Activated gamma-delta T cell treated with anti-CD3 and anti-CD28 coated beads, Interleukin-2, amount 50 U/mL, for 16 hours (primary cell): ENCODE measurements around the gene IMP4.
"Not testable (repeated sequence)": the region's sequence is repeated elsewhere in the genome, so short reads cannot be mapped to it uniquely, and the experiment has no call there.

ENCODE experiments used
- DNase-seq: peaks from one replicate; pipeline ENCODE4 v3.0.0-alpha.2; 2020; ENCODE audit warnings: low read depth

Gene IMP4, protein sequence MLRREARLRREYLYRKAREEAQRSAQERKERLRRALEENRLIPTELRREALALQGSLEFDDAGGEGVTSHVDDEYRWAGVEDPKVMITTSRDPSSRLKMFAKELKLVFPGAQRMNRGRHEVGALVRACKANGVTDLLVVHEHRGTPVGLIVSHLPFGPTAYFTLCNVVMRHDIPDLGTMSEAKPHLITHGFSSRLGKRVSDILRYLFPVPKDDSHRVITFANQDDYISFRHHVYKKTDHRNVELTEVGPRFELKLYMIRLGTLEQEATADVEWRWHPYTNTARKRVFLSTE

GRCh38 chr2:130342533-130343275 is at the start of gene IMP4:
TSS of gene IMP4 (plus strand) at chr2:130342897. CDS start at chr2:130342933, 36 bp downstream.
- DNase-seq: peak; percentile 91

GRCh38 chr2:130300258-130300969 is 42.3 kb upstream of the IMP4 start:
- DNase-seq: no peak

- DNase-seq: no peak
Observed at GRCh38 chr2:130300970-130301348, 41.7 kb upstream of the IMP4 start.

DNA sequence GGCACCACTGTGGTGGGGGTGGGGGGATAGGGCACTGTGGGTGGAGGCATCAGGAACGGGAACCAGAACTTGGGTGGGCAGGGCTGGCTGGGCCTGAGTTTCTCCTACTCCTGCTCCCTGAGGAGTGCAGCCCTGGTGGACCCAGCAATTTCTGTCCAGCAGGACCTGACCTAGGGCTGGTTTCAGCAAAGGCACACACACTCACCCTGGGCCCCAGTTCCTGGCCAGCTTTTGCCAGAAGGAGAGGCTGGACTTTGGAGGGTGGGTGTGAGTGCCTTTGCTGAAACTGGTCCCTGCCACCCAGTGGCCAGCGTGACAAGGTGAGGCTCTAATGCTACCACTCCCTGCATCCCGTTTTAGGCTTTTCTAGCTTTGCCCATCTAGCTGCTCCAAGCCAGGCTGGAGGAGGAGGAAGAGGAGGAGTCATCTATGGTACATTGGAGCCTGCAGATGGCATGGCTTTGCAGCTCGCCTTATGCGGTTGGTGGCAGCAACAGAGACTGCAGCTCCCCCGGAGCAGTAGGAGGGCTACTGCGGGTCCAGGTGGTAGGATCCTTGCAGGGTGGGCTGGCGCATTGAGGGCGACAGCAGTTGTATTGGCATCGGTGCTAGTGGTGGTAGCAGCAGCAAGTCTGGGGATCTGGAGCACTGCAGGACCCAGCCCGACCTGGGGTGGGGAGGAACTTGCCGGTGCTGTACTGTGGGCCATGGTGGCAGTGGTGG is 40.4 kb upstream of the IMP4 start:
- DNase-seq: no peak

DNA sequence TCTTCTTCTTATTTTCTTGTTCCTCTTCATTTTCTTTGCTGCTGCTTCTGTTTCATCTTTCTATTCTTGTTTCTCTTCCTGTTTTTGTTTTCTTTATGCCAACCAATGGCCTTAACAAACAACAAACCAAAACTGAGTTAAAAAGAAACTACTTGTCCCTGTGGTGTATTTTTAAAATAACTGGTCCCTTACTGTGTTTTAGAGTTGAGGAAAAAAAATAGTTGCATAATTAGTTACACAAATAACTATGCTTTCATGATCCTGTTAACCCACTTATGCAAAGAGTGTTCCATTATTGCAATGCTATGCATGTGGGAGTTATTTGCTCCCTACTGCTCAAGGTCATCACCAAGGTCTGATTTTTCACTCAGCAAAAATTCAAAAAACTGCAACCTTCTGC is 39.5 kb upstream of the IMP4 start:
- DNase-seq: no peak

- no peak for DNase-seq
Observed at GRCh38 chr2:130304726-130305125, 38.0 kb upstream of the IMP4 start.

GRCh38 chr2:130307850-130308249 is 34.8 kb upstream of the IMP4 start:
- DNase-seq: no peak

DNA sequence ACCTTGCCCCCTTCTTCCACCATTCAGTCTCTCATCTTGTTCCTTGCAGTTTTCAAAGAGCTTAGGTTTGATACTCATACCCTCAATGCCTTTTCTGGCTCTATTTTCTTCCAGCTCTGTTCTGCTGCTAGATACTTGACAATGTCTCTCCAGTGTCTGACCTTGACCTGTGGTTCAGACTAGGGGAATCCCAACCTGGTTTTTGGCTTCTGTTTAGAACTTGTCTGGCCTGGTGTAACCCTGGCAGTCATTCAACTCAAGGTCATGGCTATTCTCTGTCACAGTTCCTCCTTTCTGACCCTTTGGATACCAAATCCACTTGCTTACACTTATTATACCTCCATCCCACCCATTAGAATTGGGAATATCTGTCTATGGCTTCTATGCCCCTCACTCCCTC is 31.8 kb upstream of the IMP4 start:
- DNase-seq: no peak

DNA sequence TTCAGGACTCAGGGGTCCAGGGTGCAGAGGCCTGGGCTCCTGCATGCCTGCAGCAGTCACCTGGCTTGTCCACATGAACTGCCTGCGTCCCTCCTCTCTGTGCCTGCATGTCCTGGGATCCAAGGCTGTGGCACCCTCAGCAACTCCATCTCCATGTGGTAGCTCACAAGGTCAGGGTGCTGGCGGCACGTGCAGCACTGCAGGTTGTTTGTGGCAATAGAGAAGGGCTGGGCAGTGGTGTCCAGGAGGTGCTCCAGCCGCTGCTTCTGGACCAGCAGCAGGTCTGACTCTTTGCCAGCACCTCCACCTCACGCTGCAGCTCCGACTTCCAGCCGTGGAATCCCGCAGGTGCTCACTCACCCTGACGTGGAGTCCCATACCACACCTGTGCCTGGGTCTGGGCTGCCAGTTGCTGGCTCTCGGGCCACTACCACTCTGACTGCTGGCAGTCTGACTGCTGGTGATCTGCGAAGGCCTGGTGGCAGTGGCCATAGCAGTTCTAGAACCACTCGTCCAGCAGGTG is 28.8 kb upstream of the IMP4 start:
- no peak for DNase-seq

DNA sequence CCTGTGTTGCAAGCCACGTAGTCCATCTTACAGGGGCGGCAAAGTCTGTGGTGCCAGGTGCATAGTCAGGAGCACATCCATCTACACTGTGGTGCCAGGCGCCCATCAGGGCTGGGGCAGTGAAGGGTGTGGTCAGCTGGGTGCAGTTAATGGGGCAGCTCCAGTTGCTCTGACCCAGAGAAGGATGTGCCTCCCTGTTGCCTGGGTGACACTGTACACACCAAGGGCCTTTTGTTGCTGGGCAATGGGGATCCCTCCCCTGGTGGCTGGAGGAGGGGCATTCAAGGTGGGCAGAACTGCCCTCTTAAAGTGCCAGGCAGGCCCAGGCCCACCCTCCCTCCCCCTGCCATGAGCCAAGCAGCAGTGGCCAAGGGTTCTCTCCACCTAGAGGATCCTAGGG is 28.3 kb upstream of the IMP4 start:
- DNase-seq: no peak

DNA sequence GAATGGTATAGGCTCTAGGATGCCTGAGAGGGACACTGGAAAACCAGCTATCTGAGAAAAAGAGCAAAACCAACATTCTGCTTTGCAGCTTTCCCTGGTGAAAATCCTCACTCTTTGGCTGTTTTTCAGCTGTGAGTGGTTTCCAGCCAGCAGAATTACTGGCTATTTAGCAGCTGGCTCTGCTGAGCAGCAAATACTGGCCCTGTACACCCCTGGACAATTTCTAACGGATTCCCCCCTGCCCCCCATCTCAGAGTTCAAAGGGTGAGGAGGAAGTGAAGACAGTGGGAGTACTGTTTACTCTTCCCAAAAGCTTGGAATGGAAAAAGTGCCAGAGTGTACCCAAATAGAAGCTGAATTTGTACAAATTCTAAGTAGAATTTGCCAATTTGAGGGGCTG is 26.1 kb upstream of the IMP4 start:
- DNase-seq: no peak

DNA sequence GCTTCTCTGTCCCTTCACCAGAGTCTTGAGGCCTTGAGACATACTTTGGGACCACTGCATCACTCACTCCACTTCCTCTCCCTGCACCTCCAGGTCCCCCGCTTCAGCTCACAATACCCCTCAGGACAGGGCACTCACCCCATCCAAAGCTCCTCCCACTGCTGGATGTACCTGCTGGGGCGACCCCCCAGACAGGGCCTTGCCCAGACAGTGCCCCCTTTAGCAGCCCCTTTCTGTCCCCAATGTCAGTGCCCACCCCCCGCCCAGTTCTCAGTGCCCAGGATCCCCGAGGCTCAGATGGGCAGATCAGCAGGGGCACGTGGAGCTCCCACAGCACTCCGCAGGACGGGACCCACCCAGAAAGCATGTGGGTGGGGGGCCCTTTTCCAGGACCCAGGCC is 23.8 kb upstream of the IMP4 start:
- no peak for DNase-seq

DNA sequence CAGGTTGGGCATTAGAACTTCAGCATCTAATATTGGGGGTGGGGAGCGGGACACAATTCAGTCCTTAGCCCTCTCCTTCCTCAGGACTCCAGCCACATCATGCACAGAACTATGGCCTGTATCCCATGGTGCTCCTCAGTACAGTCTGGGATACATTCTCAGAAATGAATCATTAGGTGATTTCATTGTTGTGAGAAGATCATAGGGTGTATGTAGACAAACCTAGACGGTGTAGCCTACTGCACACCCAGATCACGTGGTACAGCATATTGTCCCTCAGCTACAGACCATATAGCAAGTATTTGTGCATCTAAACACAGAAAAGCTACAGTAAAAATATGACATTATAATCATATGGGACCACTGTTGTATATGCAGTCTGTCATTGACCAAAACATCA is 23.2 kb upstream of the IMP4 start:
- DNase-seq: no peak

DNA sequence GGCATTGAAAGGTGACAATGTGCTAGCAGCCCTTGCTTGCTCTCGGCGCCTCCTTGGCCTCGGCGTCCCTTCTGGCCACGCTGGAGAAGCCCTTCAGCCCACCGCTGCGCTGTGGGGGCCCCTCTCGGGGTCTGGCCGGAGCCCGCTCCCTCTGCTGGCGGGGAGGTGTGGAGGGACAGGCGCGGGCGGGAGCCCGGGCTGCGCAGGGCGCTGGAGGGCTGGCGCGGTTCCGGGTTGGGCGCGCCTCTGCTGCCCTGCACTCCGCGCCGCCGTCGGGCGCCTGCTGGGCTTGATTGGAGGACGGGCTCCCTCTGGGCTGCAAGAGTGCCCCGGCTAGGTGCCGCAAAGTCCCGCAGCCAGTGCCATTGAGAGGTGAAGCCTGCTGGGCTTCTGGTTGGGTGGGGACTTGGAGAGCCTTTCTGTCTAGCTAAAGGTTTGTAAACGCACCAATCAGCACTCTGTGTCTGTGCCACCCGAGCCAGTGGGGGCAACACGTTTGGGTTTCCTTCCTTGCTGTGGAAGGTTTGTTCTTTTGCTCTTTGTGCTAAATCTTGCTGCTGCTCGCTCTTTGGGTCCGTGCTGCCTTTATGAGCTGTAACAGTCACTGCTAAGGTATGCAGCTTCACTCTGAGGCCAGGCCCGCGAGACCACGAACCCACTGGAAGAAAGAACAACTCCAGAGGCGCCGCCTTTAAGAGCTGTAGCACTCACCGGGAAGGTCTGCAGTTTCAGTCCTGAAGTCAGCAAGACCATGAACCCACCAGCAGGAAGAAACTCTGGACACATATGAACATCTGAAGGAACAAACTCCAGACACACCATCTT is 14.8 kb upstream of the IMP4 start:
- no peak for DNase-seq

DNA sequence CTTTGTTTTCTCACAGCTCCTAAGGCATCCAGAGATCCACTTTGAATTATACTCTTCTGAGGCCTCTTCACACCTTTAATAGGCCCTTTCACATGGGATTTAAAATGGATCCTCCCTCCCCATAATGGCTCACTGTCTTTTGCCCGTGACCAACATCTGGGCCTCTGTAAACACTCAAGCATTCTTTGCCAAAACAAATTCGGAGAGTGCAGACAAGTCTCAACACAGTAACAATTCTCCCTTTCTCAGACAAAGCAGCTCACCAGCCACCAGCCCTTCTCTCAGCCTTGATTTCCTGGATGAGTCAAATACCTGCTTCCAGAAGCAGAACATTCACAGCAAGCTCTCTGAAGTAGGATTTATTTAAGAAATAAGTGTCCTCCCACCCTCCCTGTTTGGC is 14.0 kb upstream of the IMP4 start:
- no peak for DNase-seq

- peak; percentile 53 for DNase-seq
Observed at GRCh38 chr2:130332271-130333073, 10.2 kb upstream of the IMP4 start.

DNA sequence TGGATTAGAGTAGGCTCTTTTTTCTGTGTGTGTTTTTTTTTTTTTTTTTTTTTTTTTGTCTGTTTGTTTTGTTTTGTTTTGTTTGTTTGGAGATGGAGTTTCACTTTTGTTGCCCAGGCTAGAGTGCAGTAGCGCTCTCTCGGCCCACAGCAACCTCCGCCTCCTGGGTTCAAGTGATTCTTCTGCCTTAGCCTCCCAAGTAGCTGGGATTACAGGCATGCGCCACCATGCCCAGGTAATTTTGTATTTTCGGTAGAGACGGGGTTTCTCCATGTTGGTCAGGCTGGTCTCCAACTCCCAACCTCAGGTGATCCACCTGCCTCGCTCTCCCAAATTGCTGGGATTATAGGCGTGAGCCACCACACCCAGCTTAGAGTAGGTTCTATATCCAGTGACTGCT is 9.4 kb upstream of the IMP4 start:
- not testable (repeated sequence) for DNase-seq

DNA sequence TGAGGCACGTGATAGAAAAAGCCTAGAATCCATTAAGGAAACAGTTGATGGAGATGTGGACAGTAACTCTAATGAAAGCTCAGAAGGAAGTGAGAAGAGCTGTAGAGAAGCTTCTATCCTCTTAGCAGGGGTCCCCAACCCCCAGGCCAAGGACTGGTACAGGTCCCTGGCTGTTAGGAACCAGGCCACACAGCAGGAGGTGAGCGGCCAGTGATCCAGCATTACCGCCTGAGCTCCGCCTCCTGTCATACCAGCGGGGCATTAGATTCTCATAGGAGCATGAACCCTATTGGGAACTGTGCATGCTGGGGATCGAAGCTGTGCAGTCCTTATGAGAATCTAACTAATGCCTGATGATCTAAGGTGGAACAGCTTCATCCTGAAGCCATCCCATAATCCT is 8.7 kb upstream of the IMP4 start:
- no peak for DNase-seq

DNA sequence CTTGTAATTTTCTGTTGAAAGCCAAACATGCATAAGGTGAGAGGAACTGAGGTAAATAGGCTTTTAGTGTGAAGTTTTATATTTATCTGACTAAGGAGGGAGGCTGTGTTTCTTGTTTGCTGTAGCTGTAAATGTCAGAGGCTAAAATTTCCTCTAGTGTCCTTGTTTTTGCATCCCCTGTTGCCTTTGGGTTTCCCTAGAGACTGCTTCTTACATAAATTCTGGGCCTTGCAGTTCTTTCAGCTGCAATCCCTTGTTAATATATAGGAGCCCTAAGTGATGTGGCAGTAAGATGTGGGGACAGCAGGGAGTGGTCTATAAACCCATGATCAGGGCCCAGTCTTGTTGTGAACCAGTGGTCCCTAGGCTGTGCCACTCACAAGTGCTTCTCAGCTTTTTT is 7.5 kb upstream of the IMP4 start:
- no peak for DNase-seq

DNA sequence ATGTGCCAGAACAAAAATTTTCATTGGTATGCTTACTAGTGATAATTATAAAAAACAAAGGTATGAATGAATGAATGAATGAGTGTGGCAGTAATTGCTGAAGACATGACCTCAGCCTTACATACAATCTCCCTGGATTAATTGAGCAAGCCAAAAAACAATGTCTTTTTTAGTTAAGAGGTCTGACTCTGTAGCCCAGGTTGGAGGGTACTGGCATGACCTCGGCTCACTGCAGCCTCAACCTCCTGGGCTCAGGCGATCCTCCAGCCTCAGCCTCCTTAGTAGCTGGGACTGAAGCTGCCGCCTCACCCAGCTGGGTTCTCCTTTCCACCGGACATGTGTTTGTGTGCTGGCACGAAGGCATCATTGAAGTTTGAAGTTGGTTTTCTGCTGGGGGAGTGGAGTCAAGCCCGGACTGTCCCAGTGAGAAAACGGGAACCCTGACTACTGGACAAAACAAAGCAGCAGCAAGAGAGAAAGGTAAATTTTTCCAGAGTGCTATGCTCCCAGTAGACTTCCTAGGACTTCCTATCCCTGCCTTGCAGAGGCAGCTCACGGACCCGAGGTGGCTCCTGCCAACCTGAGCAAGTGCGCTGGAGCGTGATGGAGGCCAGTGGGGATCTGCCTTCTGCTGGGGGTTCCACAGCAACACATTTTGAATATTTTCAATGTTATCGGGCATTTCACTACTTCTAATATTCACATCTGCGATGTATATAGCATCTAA is 6.4 kb upstream of the IMP4 start:
- no peak for DNase-seq
